Neural cell (in vitro differentiated cells): ENCODE measurements around the gene SPEM3. TPM values are rescaled to one million over a fixed set of nuclear protein-coding genes. Genes with fewer than 3 reads are reported as not detected.

Experiments used
- H2AFZ ChIP-seq: fragments of 200-600, 300-800 bp; sonication (generic), shearing (Covaris generic); 2 replicates; pipeline ENCODE4 v1.6.0; 2014; ENCODE audit warnings: low read depth, mild to moderate bottlenecking, antibody characterized with exemption, low read length, moderate library complexity
- H3F3A ChIP-seq: fragments of 200-600 bp; shearing (Covaris generic); 2 replicates; pipeline ENCODE4 v1.6.1; 2016; ENCODE audit warnings: mild to moderate bottlenecking, moderate library complexity, mixed read lengths, antibody characterized with exemption, low read length; ENCODE audit not compliant: insufficient read depth, poor library complexity, severe bottlenecking
- H3K27ac ChIP-seq: fragments of 200-600, 300-800 bp; sonication (generic), shearing (Covaris generic); 2 replicates; pipeline ENCODE4 v1.5.1; 2014; ENCODE audit warnings: mild to moderate bottlenecking, low read length, moderate library complexity
- H3K27me3 ChIP-seq: fragments of 300-800, 200-600 bp; sonication (generic), shearing (Covaris generic); 2 replicates; pipeline ENCODE4 v1.6.0; 2014; ENCODE audit warnings: mild to moderate bottlenecking, low read depth, low read length, moderate library complexity; ENCODE audit not compliant: insufficient read depth
- H3K36me3 ChIP-seq: fragments of 300-800, 200-600 bp; sonication (generic), shearing (Covaris generic); 2 replicates; pipeline ENCODE4 v1.5.1; 2014; ENCODE audit warnings: mild to moderate bottlenecking, antibody characterized with exemption, low read length, moderate library complexity; ENCODE audit not compliant: insufficient read depth
- H3K4me2 ChIP-seq: fragments of 300-800, 200-600 bp; sonication (generic), shearing (Covaris generic); 2 replicates; pipeline ENCODE4 v1.6.0; 2014; ENCODE audit warnings: mild to moderate bottlenecking, low read length
- H3K4me3 ChIP-seq: fragments of 300-800, 200-600 bp; sonication (generic), shearing (Covaris generic); 2 replicates; pipeline ENCODE4 v1.5.1; 2014; ENCODE audit warnings: mild to moderate bottlenecking, low read length, moderate library complexity
- H3K79me2 ChIP-seq: fragments of 200-600 bp; shearing (Covaris generic); replicated peaks from 2 replicates; pipeline ENCODE4 v1.6.0; 2014; ENCODE audit warnings: mild to moderate bottlenecking, low read length, moderate library complexity; ENCODE audit not compliant: insufficient read depth
- H3K9ac ChIP-seq: fragments of 300-800, 200-600 bp; sonication (generic), shearing (Covaris generic); 2 replicates; pipeline ENCODE4 v1.6.1; 2016; ENCODE audit warnings: mild to moderate bottlenecking, low read length, mixed read lengths
- H3K9me2 ChIP-seq: fragments of 200-600 bp; shearing (Covaris generic); 2 replicates; pipeline ENCODE4 v1.6.1; 2016; ENCODE audit warnings: mild to moderate bottlenecking, low read length, mixed read lengths; ENCODE audit not compliant: insufficient read depth
- H3K9me3 ChIP-seq: fragments of 200-600, 300-800 bp; sonication (generic), shearing (Covaris generic); 2 replicates; pipeline ENCODE4 v1.6.1; 2016; ENCODE audit warnings: mild to moderate bottlenecking, mixed run types, low read length, moderate library complexity, mixed read lengths
- H4K20me1 ChIP-seq: fragments of 200-600 bp; shearing (Covaris generic); 2 replicates; pipeline ENCODE4 v1.6.1; 2016; ENCODE audit warnings: mild to moderate bottlenecking, mixed run types; ENCODE audit not compliant: insufficient read depth
- EP300 ChIP-seq: fragments of 450-650 bp; conservative IDR thresholded peaks from 2 replicates; pipeline ENCODE4 v1.6.1; 2014; ENCODE audit warnings: antibody characterized with exemption, mild to moderate bottlenecking, moderate library complexity; ENCODE audit not compliant: poor library complexity, severe bottlenecking
- EZH2 ChIP-seq: fragments of 200-600, 300-800 bp; shearing (Covaris generic), sonication (generic); IDR thresholded peaks from 2 replicates; pipeline ENCODE4 v1.6.1; 2014; ENCODE audit warnings: antibody characterized with exemption, low read length, borderline replicate concordance, mild to moderate bottlenecking; ENCODE audit not compliant: insufficient read depth, poor library complexity, severe bottlenecking
- MXI1 ChIP-seq: fragments of 450-650 bp; conservative IDR thresholded peaks from 2 replicates; pipeline ENCODE4 v1.6.1; 2014; ENCODE audit warnings: antibody characterized with exemption, mild to moderate bottlenecking; ENCODE audit not compliant: poor library complexity, severe bottlenecking
- POLR2AphosphoS5 ChIP-seq: IDR thresholded peaks from 2 replicates; pipeline ENCODE4 v1.6.1; 2012
- RAD21 ChIP-seq: fragments of 450-650 bp; conservative IDR thresholded peaks from 2 replicates; pipeline ENCODE4 v1.6.1; 2014; ENCODE audit warnings: antibody characterized with exemption, mild to moderate bottlenecking, moderate library complexity
- SMC3 ChIP-seq: fragments of 450-650 bp; conservative IDR thresholded peaks from 2 replicates; pipeline ENCODE4 v1.6.1; 2014; ENCODE audit warnings: antibody characterized with exemption, mild to moderate bottlenecking, moderate library complexity; ENCODE audit not compliant: poor library complexity
- TAF1 ChIP-seq: IDR thresholded peaks from 2 replicates; pipeline ENCODE4 v1.6.1; 2012; ENCODE audit warnings: low read depth
- polyA plus RNA-seq: library from polyadenylated mRNA; depleted of rRNA; stranded (reverse); fragments of >200 nt; gene quantifications from 2 replicates; pipeline ENCODE4 v1.2.3, GENCODE V29; 2014
- TF ChIP-seq, protein P1 (sequence below): IDR thresholded peaks from 2 replicates; pipeline ENCODE4 v1.6.1; 2012; ENCODE audit warnings: borderline replicate concordance
- TF ChIP-seq, protein P2 (sequence below): fragments of 450-650 bp; IDR thresholded peaks from 2 replicates; pipeline ENCODE4 v1.5.1; 2014; ENCODE audit warnings: antibody characterized with exemption, mild to moderate bottlenecking, moderate library complexity; ENCODE audit not compliant: poor library complexity, severe bottlenecking

Gene SPEM3
- polyA plus RNA-seq, 1 donor from 2014 or later: not detected

- no peaks in the 10 kb centered on the region for H3K9me2 ChIP-seq
- H3K4me2 ChIP-seq: no peak overlapping the region
- no peaks in the 10 kb centered on the region for H4K20me1 ChIP-seq
- no peaks in the 10 kb centered on the region for H3K27me3 ChIP-seq
- no peak overlapping the region for H3K9ac ChIP-seq
- no peak for TF ChIP-seq EP300
- TF ChIP-seq EZH2: no peak
- TF ChIP-seq POLR2AphosphoS5: no peak
- TF ChIP-seq SMC3: no peak
- no peak for TF ChIP-seq TAF1
- TF ChIP-seq, protein P1, sequence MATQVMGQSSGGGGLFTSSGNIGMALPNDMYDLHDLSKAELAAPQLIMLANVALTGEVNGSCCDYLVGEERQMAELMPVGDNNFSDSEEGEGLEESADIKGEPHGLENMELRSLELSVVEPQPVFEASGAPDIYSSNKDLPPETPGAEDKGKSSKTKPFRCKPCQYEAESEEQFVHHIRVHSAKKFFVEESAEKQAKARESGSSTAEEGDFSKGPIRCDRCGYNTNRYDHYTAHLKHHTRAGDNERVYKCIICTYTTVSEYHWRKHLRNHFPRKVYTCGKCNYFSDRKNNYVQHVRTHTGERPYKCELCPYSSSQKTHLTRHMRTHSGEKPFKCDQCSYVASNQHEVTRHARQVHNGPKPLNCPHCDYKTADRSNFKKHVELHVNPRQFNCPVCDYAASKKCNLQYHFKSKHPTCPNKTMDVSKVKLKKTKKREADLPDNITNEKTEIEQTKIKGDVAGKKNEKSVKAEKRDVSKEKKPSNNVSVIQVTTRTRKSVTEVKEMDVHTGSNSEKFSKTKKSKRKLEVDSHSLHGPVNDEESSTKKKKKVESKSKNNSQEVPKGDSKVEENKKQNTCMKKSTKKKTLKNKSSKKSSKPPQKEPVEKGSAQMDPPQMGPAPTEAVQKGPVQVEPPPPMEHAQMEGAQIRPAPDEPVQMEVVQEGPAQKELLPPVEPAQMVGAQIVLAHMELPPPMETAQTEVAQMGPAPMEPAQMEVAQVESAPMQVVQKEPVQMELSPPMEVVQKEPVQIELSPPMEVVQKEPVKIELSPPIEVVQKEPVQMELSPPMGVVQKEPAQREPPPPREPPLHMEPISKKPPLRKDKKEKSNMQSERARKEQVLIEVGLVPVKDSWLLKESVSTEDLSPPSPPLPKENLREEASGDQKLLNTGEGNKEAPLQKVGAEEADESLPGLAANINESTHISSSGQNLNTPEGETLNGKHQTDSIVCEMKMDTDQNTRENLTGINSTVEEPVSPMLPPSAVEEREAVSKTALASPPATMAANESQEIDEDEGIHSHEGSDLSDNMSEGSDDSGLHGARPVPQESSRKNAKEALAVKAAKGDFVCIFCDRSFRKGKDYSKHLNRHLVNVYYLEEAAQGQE: no peak
- TF ChIP-seq, protein P2, sequence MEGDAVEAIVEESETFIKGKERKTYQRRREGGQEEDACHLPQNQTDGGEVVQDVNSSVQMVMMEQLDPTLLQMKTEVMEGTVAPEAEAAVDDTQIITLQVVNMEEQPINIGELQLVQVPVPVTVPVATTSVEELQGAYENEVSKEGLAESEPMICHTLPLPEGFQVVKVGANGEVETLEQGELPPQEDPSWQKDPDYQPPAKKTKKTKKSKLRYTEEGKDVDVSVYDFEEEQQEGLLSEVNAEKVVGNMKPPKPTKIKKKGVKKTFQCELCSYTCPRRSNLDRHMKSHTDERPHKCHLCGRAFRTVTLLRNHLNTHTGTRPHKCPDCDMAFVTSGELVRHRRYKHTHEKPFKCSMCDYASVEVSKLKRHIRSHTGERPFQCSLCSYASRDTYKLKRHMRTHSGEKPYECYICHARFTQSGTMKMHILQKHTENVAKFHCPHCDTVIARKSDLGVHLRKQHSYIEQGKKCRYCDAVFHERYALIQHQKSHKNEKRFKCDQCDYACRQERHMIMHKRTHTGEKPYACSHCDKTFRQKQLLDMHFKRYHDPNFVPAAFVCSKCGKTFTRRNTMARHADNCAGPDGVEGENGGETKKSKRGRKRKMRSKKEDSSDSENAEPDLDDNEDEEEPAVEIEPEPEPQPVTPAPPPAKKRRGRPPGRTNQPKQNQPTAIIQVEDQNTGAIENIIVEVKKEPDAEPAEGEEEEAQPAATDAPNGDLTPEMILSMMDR: no peak
- TF ChIP-seq MXI1: no peak
- no peak for TF ChIP-seq RAD21
- no peak overlapping the region for H3K4me3 ChIP-seq
- H3F3A ChIP-seq: no peaks in the 10 kb centered on the region
- H3K79me2 ChIP-seq: peaks cover 1% of the 10 kb centered on the region
- H3K9me3 ChIP-seq: no peaks in the 10 kb centered on the region
- no peak overlapping the region for H2AFZ ChIP-seq
- no peak overlapping the region for H3K27ac ChIP-seq
- no peaks in the 10 kb centered on the region for H3K36me3 ChIP-seq
Measured at GRCh38 chr17:7465597-7466275, 37.1 kb downstream of the SPEM3 start.

- no peaks in the 10 kb centered on the region for H3F3A ChIP-seq
- H3K4me2 ChIP-seq: no peak overlapping the region
- H3K9me2 ChIP-seq: no peaks in the 10 kb centered on the region
- no peak overlapping the region for H2AFZ ChIP-seq
- peaks cover 3% of the 10 kb centered on the region for H3K79me2 ChIP-seq
- no peak overlapping the region for H3K4me3 ChIP-seq
- TF ChIP-seq RAD21 (no peak), EZH2 (no peak), SMC3 (no peak), POLR2AphosphoS5 (no peak), EP300 (no peak), MXI1 (no peak), TAF1 (no peak)
- TF ChIP-seq, protein P1: no peak
- TF ChIP-seq, protein P2: no peak
- no peaks in the 10 kb centered on the region for H3K36me3 ChIP-seq
- H3K9me3 ChIP-seq: no peaks in the 10 kb centered on the region
- no peaks in the 10 kb centered on the region for H4K20me1 ChIP-seq
- H3K27me3 ChIP-seq: no peaks in the 10 kb centered on the region
- no peak overlapping the region for H3K9ac ChIP-seq
- H3K27ac ChIP-seq: no peak overlapping the region
Measured at GRCh38 chr17:7466318-7466638, 37.6 kb downstream of the SPEM3 start.
